Embryonic facial prominence (tissue), 1 donor: ENCODE measurements around the gene ARRDC3.
"Not testable (repeated sequence)": the region's sequence is repeated elsewhere in the genome, so short reads cannot be mapped to it uniquely, and the experiment has no call there.

ENCODE experiments used
- DNase-seq: peaks from one replicate; pipeline ENCODE4 v3.0.0-alpha.2; 2016; ENCODE audit errors: extremely low spot score

Gene ARRDC3

DNA sequence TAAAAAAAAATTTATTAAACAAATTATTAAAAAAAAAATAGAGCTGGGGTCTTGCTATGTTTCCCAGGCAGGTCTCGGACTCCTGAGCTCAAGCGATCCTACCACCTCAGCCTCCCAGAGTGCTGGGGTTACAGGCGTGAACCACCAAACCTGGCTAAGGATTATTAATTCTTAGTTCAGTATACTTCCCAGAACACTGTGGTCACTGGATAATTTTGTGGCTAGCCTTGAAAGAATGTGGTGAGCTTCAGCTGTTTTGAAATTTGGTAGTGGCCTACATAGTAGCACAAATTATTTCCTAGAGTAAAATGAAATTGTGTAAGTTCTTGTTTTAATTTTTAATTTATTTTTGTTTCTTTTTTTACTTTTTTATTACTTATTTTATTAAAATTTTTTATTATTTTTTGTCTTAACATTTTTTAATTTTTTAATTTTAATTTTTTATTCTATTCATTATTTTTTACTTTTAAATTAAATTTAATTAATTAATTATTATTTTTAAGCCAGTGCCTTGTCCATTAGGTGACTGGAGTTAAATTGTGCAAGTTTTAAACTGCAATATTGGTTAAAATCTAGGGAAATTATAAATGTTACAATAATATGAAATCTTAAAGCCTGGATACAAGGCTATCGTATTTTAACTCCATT, 23.0 kb downstream of the ARRDC3 start:
- DNase-seq = no peak

DNA sequence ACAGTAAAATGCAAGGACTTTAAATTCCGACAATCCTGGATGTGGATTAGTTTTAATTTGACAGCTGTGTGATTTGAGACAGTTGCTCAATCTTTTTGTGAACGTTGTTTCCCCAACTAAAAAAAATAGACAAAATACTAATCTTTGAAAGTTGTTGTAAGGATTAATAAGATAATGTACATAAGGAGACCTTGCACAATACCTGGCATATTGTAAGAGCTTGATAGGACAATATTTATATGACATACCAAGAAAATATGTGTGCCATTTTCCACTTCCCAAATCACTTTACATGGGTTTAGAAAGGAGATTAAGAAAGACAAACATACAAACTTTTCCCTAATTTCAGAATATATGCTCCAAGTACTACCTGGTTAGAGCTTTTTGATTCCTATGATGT, 25.3 kb downstream of the ARRDC3 start:
- no peak for DNase-seq

DNA sequence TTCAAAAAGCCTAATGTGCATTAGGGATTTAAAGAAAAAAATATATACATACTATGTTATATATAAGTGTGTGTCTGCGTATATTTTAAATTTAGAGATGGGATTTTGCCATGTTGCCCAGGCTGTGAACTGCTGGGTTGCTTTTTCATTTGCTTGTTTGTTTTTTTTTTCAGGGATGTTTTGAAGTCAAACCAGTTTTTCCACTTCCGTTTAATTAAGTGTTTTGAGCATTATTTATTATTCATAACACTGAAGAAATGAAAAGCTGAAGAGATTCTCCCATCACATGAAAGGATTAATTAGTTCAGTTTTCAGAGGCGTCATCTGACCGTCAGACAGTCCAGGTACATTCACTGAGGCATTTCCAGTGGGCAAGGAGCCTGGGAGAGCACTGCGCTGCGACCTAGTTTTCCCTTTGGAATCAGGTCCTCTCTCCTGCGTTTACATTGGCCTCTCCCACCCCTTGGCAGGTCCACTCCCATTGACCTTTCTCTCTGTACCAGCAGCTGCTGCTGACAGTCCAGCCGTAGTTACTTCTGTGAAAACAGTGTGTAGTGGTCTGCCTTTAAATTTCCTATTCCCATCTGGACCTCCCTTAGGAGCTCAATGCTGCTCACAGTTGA, 26.0 kb downstream of the ARRDC3 start:
- no peak for DNase-seq

DNA sequence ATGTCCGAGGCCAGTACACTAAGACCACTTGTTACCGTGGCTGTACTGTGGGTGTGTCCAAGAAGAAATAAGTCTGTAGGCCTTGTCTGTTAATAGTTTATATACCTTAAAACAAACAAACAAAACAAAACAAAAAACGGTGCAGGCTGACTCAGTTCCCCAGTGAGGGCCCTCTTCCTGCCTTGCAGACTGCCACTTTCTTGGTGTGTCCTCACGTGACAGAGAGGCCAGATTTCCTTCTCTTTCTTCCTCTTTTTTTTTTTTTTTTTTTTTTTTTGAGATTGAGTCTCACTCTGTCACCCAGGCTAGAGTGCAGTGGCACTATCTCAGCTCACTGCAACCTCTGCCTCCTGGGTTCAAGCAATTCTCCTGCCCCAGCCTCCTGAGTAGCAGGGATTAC, 28.2 kb downstream of the ARRDC3 start:
- not testable (repeated sequence) for DNase-seq

DNA sequence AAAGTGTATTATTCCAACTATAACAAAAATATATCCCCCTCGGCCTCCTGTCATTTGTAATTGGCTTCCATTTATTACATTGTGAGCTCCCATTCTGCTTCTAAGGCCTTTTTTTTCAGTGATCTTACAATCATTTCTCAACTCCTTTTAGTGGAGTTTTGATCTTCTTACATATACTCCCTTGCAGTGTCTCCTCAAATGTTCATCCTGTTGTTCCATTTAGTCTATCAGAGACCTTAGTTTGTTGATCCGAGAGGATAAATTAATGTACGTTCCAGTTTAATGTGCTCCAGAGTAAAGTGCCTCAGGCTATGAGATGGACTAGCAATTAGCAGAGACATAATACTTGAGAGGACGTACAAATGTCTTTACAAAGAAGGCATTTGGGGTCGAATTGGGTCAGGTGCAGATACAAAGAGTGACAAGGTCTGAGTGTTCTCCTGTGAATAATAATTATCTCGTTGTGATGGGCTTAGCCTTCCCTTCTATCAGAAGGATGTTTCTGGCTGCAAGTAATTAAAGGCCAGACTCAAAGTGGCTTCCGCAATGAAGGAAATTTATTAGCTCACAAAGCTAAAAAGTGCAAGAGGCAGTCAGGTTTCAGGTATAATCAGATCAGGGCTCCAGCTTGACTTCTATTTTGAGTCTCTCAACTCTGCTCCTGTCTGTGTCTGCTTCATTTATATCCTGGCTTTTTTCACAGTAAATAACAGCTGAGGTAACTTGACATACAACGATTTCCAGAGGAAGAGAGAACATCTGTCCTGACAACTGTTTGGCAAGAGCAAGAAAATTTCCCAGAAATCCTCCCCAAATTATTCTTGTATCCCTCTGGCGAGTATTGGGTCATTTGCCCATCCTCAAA, 30.1 kb downstream of the ARRDC3 start:
- no peak for DNase-seq

DNA sequence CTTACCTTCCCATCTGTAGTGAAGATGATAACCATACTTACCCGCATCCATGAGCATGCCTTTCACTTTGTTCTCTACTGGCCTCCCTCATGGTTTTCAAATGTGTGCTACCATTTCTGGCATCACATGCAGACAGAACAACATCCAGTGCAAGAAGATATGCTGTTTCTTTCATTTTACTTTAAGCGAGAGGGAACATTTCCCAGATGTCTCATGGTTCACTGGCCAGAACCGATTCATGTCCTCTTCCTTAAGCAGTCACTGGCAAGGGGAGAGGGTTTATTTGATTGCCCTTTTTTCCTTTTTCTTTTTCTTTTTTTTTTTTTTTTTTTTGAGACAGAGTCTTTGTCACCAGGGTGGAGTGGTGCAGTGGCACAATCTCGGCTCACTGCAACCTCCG, 37.7 kb downstream of the ARRDC3 start:
- DNase-seq = no peak

DNA sequence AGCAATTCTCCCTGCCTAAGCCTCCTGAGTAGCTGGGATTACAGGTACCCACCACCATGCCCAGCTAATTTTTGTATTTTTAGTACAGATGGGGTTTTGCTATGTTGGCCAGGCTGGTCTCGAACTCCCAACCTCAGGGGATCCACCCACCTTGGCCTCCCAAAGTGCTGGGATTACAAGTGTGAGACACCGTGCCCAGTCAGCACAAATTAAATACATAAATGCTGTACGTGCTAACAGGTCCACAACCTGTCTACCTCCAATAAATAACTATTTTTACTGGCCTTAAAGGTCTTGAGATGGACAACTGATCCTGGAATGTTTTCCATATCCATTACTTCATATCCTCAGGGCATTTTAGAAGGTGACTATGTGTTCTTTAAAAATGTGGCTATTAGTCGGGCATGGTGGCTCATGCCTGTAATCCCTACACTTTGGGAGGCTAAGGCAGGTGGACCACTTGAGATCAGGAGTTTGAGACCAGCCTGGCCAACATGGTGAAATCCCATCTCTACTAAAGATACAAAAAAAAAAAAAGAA, 38.4 kb downstream of the ARRDC3 start:
- DNase-seq = not testable (repeated sequence)

DNA sequence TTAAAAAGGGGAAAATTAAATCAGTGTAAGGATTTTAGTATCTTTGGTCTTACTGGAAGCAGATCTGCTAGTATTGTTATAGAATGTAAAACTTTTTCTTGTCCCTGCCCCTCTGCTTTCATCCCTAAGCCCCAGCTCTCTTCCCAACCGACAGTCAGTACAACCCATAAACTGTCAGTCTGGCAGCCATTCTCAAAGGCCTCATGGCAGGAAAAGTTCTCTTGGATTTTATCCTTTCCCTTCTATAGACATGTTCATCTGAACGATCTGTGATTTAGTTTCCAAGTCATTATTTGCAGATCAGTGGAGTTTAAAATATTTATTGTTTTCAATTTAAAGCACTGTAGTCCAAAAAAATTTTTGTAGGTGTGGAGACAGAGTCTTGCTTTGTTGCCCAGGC, 39.2 kb downstream of the ARRDC3 start:
- no peak for DNase-seq

DNA sequence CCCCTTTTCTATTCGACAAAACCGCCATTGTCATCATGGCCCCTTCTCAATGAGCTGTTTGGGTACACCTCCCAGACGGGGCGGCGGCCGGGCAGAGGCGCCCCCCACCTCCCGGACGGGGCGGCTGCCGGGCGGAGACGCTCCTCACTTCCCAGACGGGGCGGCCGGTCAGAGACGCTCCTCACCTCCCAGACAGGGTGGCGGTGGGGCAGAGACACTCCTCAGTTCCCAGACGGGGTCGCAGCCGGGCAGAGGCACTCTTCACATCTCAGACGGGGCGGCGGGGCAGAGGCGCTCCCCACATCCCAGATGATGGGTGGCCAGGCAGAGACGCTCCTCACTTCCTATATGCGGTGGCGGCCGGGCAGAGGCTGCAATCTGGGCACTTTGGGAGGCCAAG, 40.2 kb downstream of the ARRDC3 start:
- DNase-seq = not testable (repeated sequence)

DNA sequence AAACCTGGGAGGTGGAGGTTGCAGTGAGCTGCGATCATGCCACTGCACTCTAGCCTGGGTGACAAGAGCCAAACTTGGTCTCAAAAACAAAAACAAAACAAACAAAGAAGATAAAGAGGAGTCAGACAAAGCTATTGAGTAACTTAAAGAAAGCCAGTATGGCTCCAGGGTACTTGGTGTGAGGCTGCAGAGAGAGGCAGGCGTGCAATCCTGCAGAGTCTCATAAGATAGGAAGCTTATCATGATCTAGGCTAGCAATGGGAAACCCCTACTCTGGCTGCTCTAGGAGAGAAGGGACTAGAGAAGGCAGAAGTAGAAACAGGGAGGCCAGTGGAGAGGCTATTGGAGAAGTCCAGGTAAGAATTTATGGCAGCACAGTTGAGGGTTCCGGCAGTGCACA, 42.0 kb downstream of the ARRDC3 start:
- DNase-seq = no peak

DNA sequence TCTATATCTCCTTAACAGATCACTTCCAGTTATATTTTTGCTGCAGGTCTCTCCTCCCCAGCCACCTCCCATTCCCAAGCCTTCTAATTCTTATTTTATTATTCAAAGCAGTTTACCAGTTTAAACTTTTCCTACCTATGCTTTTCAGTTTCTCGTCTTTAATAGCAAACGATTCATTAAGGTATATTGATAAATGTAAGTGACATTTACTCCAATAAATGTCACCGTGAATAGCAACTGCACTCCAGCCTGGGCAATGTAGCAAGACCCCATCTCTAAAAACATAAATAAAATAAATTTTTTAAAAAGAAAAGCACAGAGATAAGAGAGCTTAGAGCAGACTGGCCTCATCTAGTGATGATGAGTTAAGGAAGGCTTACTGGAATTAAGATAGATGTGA, 42.6 kb downstream of the ARRDC3 start:
- DNase-seq = no peak

DNA sequence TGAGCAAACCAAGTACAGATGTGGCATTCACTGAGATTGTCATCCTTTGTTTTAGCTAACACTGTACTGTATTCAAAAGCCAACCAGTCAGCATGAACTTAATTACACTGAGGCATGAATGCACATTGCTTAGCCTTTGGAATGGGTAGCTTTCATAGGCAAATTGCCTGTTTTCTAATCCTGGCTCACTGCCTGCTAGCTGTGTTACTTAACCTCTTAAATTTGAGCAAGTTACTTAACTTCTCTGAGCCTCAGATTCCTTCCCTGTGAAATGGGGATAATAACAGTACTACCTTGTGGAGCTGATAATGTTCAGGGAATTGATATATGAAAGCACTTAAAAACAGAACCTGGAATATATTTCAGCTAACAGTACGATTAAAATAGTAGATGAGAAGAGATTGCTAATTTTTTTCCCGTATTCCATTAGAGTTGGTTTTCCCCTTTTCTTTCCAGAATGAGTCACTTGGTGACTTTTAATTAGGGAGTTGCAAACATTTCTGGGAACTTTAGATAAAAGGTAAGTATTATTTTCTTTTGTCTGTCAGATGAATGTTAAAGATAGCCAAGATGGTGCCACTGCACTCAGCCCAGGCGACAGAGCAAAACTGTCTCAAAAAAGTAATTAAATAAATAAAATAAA, 43.9 kb downstream of the ARRDC3 start:
- DNase-seq = no peak

DNA sequence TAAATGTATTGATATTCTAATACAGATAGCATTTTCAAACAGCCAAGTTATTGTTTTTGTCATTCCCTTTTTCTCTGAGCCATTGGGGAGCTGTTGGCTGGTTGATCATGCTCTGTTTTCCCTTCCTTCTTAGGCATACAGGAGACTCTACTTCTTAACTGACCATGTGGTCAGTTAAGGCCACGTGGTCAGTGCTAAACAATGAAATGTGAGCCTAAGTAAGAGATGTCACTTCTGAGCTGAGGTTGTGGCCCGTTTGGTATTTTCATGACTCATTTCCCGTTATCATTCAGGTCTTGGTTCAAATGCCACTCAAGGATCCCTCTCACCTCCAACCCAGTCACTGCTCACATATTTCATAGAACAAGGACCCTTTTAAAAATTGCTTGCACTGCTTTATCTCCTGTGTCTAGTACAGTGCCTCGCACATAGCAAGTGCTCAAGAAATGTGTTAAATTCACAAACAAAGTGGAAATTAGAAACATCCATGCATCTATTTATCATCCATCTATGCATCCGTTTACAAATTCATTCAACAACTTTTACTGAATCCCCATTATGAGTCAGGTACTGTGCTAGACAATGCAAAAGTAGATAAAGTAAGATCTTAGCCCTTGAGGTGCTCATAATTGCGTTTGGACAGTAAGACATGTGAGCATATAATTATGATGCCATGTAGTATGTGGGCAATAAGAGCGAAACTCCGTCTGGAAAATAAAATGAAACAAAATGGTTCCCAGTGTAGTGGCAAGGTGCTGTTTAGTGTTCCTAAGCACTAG, 50.7 kb downstream of the ARRDC3 start:
- no peak for DNase-seq

DNA sequence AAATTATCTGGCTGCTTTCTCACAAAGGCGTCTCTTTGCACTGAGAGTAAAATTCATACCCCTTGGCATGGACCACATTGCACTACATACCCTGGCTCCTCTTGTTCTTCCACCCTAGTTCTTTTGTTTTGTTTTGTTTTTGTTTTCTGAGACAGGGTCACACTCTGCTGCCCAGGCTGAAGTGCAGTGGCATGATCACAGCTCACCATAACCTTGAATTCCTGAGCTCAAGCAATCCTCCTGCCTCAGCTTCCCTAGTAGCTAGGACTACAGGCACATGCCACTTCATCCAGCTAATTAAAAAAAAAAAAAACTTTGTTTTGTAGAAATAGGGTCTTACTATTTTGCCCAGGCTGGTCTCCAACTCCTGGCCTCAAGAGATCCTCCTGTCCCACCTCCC, 51.4 kb downstream of the ARRDC3 start:
- no peak for DNase-seq

DNA sequence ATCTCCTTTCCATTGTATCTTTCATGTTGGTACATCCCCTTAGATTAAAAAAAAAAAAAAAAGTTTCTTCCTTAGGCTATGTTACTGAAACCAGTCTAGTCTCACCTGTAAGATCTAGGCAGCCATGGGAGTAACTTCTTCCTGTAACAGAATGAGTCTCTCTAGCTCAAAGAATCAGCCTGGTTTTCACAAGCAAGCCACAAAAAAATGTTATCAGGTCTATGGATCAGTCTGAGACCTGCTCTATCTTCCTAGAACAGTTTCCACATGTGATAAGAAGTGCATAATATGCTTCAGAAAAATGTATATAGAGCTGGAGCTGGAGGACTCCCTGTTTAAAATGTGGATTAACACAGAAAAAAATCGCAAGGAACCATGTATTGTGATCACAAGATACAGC, 53.8 kb downstream of the ARRDC3 start:
- no peak for DNase-seq

DNA sequence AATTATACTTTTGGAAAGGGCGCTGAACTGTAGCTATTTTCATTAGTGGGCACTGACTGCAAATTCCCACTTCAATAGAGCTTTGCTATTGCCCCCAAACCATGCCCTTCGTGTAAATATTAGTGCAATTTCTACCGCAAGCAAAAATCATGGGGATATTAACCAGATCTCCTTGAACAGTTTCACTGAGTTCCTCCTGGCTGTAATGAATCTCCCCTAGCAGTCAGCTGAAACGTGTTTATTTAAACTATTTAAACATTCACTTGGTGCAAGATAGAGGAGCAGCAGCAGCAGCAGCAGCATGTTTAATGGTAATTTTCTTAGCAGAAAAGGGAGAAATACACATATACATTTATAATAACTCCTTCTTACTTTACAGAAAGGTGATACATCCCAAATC, 54.4 kb downstream of the ARRDC3 start:
- DNase-seq = no peak

DNA sequence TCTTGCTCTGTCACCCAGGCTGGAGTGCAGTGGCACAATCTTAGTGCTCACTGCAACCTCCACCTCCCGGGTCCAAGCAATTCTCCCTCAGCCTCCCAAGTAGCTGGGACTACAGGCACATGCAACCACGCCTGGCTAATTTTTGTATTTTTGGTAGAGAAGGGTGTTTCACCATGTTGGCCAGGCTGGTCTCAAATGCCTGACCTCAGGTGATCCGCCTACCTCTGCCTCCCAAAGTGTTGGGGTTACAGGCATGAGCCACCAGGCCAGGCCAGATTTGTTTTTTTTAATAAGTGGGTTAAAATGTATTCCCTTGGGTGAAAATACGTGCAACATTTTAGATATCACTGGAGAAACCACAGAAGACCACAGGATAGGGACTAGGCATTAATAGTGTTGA, 60.1 kb downstream of the ARRDC3 start:
- DNase-seq = not testable (repeated sequence)

DNA sequence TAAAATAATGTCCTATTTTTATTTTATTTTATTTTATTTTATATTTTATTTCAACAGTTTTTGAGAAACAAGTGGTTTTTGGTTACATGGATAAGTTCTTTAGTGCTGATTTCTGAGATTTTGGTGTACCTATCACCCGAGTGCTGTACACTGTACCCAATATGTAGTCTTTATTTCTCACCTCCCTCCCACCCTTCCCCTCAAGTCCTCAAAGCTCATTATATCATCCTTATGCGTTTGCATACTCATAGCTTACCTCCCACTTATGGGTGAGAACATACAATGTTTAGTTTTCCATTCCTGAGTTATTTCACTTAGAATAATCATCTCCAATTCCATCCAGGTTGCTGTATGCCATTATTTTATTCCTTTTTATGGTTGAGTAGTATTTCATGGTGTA, 63.5 kb downstream of the ARRDC3 start:
- DNase-seq = no peak

DNA sequence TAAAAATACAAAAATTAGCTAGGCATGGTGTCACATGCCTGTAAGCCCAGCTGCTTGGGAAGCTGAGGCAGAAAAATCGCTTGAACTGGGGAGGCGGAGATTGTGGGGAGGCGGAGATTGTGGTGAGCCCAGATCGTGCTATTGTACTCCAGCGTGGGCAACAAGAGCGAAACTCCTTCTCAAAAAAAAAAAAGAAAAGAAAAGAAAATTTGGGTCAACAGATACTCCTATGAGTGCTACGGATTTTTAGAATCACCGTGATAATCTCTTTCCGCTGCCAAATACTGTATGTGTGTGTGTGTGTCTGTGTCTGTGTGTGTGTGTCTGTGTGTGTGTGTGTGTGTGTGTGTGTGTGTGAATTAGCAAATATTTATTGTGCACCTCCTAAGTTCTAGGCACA, 64.4 kb downstream of the ARRDC3 start:
- DNase-seq = no peak
